ENCODE results near the gene PPIP5K1.

The PPIP5K1 gene

DNA sequence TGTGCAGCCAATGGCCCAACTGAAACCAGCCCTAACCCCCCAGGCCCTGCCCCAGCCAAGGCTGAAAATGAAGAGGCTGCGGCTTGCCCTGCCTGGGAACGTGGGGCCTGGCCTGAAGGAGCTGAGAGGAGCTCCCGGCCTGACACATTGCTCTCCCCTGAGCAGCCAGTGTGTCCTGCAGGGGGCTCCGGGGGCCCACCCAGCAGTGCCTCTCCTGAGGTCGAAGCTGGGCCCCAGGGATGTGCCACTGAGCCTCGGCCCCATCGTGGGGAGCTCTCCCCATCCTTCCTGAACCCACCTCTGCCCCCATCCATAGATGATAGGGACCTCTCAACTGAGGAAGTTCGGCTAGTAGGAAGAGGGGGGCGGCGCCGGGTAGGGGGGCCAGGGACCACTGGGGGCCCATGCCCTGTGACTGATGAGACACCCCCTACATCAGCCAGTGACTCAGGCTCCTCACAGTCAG lies 61.4 kb downstream of the PPIP5K1 start:
- DNase-seq (ENCODE audit: low read depth, low spot score) = no peak
- TF ChIP-seq, protein P1, sequence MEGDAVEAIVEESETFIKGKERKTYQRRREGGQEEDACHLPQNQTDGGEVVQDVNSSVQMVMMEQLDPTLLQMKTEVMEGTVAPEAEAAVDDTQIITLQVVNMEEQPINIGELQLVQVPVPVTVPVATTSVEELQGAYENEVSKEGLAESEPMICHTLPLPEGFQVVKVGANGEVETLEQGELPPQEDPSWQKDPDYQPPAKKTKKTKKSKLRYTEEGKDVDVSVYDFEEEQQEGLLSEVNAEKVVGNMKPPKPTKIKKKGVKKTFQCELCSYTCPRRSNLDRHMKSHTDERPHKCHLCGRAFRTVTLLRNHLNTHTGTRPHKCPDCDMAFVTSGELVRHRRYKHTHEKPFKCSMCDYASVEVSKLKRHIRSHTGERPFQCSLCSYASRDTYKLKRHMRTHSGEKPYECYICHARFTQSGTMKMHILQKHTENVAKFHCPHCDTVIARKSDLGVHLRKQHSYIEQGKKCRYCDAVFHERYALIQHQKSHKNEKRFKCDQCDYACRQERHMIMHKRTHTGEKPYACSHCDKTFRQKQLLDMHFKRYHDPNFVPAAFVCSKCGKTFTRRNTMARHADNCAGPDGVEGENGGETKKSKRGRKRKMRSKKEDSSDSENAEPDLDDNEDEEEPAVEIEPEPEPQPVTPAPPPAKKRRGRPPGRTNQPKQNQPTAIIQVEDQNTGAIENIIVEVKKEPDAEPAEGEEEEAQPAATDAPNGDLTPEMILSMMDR (IDR thresholded peaks at IDR 0.05; ENCODE audit: low read depth, low read length) = no peak
- in situ Hi-C loops (cut with HindIII; ENCODE audit: low sequenced_read_pairs) = no loop called here
- H3K4me3 ChIP-seq (ENCODE audit: low read depth, low read length) = no peak overlapping the region

DNA sequence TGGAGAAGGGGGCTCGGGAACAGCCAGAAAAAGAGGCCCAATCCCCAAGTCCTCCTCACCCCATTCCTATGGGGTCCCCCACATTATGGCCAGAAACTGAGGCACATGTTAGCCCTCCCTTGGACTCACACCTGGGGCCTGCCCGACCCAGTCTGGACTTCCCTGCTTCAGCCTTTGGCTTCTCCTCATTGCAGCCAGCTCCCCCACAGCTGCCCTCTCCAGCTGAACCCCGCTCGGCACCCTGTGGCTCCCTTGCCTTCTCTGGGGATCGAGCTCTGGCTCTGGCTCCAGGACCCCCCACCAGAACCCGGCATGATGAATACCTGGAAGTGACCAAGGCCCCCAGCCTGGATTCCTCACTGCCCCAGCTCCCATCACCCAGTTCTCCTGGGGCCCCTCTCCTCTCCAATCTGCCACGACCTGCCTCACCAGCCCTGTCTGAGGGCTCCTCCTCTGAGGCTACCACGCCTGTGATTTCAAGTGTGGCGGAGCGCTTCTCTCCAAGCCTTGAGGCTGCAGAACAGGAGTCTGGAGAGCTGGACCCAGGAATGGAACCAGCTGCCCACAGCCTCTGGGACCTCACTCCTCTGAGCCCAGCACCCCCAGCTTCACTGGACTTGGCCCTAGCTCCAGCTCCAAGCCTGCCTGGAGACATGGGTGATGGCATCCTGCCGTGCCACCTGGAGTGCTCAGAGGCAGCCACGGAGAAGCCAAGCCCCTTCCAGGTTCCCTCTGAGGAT lies 62.0 kb downstream of the PPIP5K1 start:
- no peak for DNase-seq (ENCODE audit: low read depth, low spot score)
- TF ChIP-seq, protein P1 (IDR thresholded peaks at IDR 0.05; ENCODE audit: low read depth, low read length) = no peak
- in situ Hi-C loops (cut with HindIII; ENCODE audit: low sequenced_read_pairs) = no loop called here
- no peak overlapping the region for H3K4me3 ChIP-seq (ENCODE audit: low read depth, low read length)

DNA sequence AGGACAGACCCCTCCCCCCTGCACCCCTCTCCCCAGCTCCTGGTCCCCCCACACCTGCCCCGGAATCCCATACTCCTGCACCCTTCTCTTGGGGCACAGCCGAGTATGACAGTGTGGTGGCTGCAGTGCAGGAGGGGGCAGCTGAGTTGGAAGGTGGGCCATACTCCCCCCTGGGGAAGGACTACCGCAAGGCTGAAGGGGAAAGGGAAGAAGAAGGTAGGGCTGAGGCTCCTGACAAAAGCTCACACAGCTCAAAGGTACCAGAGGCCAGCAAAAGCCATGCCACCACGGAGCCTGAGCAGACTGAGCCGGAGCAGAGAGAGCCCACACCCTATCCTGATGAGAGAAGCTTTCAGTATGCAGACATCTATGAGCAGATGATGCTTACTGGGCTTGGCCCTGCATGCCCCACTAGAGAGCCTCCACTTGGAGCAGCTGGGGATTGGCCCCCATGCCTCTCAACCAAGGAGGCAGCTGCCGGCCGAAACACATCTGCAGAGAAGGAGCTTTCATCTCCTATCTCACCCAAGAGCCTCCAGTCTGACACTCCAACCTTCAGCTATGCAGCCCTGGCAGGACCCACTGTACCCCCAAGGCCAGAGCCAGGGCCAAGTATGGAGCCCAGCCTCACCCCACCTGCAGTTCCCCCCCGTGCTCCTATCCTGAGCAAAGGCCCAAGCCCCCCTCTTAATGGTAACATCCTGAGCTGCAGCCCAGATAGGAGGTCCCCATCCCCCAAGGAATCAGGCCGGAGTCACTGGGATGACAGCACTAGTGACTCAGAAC lies 62.8 kb downstream of the PPIP5K1 start:
- TF ChIP-seq, protein P1 (IDR thresholded peaks at IDR 0.05; ENCODE audit: low read depth, low read length) = no peak
- in situ Hi-C loops (cut with HindIII; ENCODE audit: low sequenced_read_pairs) = no loop called here

DNA sequence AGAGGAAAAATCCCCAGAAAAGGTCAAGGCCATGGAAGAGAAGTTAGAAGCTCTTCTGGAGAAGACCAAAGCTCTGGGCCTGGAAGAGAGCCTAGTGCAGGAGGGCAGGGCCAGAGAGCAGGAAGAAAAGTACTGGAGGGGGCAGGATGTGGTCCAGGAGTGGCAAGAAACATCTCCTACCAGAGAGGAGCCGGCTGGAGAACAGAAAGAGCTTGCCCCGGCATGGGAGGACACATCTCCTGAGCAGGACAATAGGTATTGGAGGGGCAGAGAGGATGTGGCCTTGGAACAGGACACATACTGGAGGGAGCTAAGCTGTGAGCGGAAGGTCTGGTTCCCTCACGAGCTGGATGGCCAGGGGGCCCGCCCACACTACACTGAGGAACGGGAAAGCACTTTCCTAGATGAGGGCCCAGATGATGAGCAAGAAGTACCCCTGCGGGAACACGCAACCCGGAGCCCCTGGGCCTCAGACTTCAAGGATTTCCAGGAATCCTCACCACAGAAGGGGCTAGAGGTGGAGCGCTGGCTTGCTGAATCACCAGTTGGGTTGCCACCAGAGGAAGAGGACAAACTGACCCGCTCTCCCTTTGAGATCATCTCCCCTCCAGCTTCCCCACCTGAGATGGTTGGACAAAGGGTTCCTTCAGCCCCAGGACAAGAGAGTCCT lies 63.6 kb downstream of the PPIP5K1 start:
- DNase-seq (ENCODE audit: low read depth, low spot score) = no peak
- TF ChIP-seq, protein P1 (IDR thresholded peaks at IDR 0.05; ENCODE audit: low read depth, low read length) = no peak
- H3K4me3 ChIP-seq (ENCODE audit: low read depth, low read length) = no peak overlapping the region
- in situ Hi-C loops (cut with HindIII; ENCODE audit: low sequenced_read_pairs) = no loop called here

More for the DNA sequence above, 62.8 kb downstream of the PPIP5K1 start:
- H3K4me3 ChIP-seq (ENCODE audit: low read depth, low read length) = no peak overlapping the region
- no peak for DNase-seq (ENCODE audit: low read depth, low spot score)

DNA sequence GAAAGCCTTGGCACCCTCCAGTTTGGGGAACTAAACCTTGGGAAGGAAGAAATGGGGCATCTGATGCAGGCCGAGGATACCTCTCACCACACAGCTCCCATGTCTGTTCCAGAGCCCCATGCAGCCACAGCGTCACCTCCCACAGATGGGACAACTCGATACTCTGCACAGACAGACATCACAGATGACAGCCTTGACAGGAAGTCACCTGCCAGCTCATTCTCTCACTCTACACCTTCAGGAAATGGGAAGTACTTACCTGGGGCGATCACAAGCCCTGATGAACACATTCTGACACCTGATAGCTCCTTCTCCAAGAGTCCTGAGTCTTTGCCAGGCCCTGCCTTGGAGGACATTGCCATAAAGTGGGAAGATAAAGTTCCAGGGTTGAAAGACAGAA lies 64.9 kb downstream of the PPIP5K1 start:
- TF ChIP-seq, protein P1 (IDR thresholded peaks at IDR 0.05; ENCODE audit: low read depth, low read length) = no peak
- no peak for DNase-seq (ENCODE audit: low read depth, low spot score)
- no peak overlapping the region for H3K4me3 ChIP-seq (ENCODE audit: low read depth, low read length)
- in situ Hi-C loops (cut with HindIII; ENCODE audit: low sequenced_read_pairs) = no loop called here

DNA sequence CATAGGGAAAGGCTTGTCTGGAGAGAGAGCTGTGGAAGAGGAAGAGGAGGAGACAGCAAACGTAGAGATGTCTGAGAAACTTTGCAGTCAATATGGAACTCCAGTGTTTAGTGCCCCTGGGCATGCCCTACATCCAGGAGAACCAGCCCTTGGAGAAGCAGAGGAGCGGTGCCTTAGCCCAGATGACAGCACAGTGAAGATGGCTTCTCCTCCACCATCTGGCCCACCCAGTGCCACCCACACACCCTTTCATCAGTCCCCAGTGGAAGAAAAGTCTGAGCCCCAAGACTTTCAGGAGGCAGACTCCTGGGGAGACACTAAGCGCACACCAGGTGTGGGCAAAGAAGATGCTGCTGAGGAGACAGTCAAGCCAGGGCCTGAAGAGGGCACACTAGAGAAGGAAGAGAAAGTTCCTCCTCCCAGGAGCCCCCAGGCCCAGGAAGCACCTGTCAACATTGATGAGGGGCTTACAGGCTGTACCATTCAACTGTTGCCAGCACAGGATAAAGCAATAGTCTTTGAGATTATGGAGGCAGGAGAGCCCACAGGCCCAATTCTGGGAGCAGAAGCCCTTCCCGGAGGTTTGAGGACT lies 65.7 kb downstream of the PPIP5K1 start:
- no peak for DNase-seq (ENCODE audit: low read depth, low spot score)
- in situ Hi-C loops (cut with HindIII; ENCODE audit: low sequenced_read_pairs) = no loop called here
- H3K4me3 ChIP-seq (ENCODE audit: low read depth, low read length) = no peak overlapping the region
- TF ChIP-seq, protein P1 (IDR thresholded peaks at IDR 0.05; ENCODE audit: low read depth, low read length) = no peak
